Embryonic facial prominence (tissue), 1 donor: ENCODE data around the gene SBF2.
"Not testable (repeated sequence)": the region's sequence is repeated elsewhere in the genome, so short reads cannot be mapped to it uniquely, and the experiment has no call there.

Experiments used
- DNase-seq: peaks from one replicate; pipeline ENCODE4 v3.0.0-alpha.2; 2016; ENCODE audit errors: extremely low spot score

The SBF2 gene

DNA sequence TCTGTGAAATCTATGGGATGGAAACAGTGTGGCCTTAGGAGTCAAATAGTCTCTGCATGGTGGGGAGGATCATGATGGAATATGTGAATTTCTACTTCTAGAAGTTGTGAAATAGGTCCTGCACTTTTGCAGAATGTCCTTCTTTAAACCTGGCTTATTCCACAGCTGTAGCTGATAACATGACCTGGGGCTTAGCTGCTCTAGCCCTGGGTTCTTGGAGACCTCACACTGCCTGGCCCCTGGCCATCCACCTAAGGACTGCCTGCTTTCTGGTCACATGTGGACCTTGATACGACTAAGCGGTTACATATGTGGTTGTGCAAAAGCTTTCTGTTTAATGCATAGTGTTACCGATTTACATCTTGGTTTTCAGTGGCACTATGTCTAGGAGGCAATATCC lies 541.9 kb downstream of the SBF2 start:
- no peak for DNase-seq

- DNase-seq, result no peak
These were observed 543.5 kb downstream of the SBF2 start for GRCh38 chr11:9750551-9750950.

DNA sequence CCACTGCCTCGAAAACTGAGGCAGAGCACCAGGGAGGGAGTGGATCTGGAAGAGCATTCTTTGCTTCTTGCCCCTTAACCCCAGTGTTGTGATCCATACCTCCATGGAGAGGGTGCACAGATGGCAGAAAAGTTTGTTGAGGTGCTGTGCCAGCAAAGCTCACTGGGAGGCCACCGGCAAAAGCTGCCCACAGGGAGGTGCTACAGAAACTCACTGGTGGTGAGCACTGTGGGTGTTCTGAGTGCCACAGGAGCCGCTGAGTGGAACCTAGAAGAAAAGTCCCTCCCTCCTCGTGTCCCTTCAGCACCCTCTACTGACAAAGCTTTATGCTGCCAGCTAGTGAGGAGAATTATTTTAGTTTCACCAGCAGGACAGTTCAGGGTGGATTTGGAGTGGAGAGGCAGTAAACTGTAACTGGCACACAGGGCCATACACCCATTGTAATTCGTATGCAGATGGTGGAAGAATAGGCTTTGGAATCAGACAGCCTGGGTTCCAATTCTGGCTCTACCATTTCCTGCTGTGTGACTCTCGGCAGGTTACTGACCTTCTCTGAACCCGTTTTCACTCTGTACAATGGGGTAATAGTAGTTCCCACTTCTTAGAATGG lies 545.6 kb downstream of the SBF2 start:
- DNase-seq, result peak; percentile 14

- no peak for DNase-seq
These were observed 546.2 kb downstream of the SBF2 start for GRCh38 chr11:9747828-9748227.

GRCh38 chr11:9747229-9747628 lies 546.8 kb downstream of the SBF2 start:
- no peak for DNase-seq

DNA sequence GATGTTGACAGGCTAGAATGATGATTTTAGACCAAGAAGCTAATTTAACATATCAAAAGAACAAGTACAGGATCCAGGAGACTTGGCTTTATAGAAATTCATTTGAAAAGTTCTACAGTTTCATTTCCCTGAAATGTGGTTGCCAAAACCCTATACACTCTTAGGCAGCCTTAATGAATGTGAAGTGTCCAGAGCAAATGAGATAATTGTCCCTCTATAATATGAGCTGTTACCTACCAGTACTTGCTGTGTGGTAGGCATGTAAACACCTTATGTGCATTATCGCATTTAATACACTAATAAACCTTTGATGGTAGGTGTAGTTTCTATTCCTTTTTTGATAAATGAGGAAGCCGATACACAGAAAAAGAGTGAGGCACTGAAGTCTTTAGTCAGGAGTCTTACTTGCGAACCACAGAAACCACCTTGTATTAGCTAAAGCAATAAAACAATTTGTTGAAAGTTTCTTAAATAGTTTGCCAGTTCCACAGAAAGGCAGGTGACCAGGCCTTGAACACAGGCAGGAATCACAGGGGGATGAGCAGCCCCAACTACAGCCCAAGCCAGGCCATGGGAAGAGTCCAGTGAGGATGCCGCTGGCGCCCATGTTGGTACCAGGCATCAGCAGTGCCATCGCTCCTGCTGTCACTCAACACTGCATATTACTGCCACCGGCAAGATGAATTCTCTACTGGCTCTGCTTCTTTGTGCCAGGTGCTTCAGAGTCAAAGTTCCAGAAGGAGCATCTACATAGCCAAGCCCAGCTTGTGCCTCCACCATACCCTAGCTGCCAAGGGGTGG lies 548.4 kb downstream of the SBF2 start:
- DNase-seq, result no peak

- not testable (repeated sequence) for DNase-seq
These were observed 550.5 kb downstream of the SBF2 start for GRCh38 chr11:9743512-9743911.

DNA sequence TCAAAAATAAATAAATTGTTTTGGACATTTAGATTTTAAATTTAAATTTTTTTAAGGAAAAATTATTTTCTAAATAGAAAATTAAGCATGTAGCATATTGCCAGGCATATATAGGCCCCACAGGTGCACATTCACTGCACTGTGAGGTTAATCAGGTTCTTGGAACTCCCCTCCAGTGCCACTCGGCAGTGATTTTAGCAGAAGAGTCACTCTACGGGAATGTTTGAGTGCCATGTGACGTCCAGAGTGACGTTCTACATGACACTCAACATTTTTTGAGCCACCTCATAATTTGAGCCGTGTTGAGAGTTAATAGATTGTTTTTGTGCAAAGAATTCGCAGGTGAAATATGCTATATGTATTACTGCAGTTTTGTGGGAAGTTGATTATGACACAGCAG lies 552.8 kb downstream of the SBF2 start:
- no peak for DNase-seq

DNA sequence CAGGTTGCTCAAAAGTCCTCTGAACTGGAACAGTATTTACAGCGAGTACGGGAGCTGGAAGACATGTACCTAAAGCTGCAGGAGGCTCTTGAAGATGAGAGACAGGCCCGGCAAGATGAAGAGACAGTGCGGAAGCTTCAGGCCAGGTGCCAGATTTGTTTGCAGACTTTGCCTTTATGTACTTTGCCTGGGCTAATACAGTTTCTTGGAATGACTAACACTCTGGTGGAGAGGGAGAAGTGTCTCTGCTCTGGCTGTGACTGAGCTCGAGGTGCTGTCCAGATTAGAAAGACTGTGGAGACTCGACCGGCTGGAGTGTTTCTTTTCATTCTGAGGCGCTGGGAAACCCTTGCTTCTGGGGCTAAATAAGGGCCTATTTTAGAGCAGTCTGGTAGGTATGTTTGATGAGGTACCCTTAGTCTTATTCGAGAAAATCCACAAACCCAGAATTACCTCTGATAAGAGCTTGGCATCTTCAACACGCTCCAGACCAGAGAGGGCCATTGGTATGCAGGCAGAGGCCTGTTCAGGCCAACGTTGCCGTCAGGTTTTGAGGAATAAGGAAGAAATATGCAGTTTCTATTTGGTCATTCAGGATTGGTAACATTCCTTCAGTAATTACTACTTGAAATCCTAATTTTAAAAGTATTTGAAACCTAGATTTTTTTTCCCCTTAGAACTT lies 553.7 kb downstream of the SBF2 start:
- no peak for DNase-seq

DNA sequence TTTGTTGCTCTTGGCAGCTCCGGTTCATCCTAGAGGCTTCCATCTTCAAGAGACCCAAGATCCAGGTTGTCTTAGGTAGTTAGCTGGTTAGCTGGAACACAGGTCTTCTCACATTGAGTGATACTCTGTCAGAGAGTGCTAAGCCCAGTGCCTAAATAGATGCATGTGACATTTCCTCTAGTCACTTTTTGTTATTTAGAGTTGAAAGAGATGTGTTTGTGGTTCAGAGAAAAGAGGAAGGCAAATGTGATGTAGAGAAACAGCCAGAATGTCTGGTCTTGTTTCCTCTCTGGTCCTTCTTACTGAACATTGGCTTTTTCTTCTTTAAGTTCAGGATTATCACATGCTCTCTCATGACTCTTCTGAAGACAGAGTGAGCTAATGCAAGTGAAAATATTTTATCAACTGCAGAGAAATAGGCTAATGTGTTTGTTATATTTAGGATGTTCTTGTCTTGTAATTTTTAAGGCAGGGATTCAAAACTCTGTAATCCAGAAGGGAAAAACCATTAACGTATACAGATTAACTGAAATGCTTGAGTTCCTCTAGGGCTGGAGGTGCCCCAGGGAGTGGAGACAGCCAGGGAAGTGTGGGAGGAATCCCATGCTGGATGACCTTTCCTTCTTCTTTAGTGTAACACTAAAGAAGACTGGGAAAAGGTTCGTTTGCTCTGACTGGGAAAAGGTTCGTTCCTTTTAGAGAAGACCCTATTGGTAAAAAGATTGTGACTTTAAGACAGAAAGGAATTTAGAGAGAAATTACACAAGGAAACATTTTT lies 554.7 kb downstream of the SBF2 start:
- DNase-seq, result no peak

- no peak for DNase-seq
These were observed 555.3 kb downstream of the SBF2 start for GRCh38 chr11:9738707-9739106.

DNA sequence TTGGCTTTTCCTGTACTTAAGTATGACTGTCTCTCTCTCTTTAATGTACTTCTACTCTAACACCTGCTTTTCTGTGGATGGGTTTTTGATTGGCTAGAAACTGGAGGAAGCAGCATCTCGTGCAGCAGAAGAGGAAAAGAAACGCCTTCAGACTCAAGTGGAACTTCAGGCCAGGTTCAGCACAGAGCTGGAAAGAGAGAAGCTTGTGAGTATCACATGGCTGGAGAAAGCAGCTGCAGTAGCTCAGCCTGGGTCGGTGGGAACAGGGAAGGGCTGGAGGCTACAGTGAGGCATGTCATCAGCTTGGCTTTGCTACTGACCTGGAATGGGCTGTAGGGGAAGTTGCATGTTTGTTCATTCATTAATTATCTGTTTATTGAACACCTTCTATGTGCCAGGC lies 555.9 kb downstream of the SBF2 start:
- DNase-seq, result no peak

DNA sequence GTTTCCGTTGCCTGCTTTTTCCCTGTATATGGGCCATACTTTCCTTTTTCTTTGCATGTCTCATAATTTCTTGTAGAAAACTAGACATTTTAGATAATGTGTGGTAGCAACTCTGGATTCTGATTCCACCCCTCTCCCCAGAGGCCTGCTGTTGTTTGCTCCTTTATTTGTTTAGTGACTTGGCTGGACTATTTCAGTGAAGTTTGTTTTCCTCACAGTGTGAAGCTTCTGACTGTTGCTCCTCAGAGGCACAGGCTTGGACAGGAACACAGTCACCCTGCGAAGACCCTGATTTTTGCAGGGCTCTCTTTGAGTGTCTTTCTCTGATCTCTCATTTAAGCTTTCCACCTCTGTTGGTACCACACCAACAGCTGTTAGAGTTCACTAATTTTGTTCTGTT lies 557.7 kb downstream of the SBF2 start:
- no peak for DNase-seq

DNA sequence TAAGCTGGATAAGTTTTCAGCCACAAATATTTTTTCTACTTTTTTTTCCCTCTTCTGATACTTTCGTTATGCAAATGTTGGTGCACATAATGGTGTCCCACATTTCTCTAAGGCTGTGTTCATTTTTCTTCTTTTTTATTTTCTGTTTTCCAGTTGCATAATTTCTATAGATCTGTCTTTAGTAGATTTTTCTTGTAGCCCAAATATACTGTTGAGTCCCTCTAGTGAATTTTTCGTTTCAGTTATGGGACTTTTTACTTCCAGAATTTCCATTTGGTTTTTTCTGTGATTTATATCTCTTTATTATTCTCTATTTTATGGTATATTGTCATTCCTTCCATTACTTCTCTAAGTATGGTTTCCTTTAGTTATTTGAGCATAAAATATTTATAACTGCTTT lies 558.1 kb downstream of the SBF2 start:
- no peak for DNase-seq

- DNase-seq, result no peak
These were observed 558.8 kb downstream of the SBF2 start for GRCh38 chr11:9735236-9735635.

GRCh38 chr11:9733212-9733611 lies 560.8 kb downstream of the SBF2 start:
- DNase-seq, result no peak

- no peak for DNase-seq
These were observed 561.6 kb downstream of the SBF2 start for GRCh38 chr11:9732453-9732852.

- no peak for DNase-seq
These were observed 562.8 kb downstream of the SBF2 start for GRCh38 chr11:9731256-9731655.
